Measurements from ENCODE around the gene DBNL. TPM values are rescaled to one million over a fixed set of nuclear protein-coding genes. Genes with fewer than 3 reads are reported as not detected.

Gene DBNL
- polyA plus RNA-seq, 3 donors = 58.4 to 77.5 (median 75.2) TPM

Other genes starting within 250 kb of the DBNL start
- 10 to 100 TPM; 65.3 to 88.8 (median 87.6) TPM for gene MRPS24, start 175.2 kb upstream of the DBNL start, polyA plus RNA-seq (ENCODE audit: insufficient read length in 3 of 3)
- gene URGCP, start 138.1 kb upstream of the DBNL start, polyA plus RNA-seq (ENCODE audit: insufficient read length in 3 of 3) = 10 to 100 TPM; 31.1 to 38.6 (median 34.2) TPM
- 10 to 100 TPM; 19.8 to 20.7 (median 20.6) TPM for gene UBE2D4, start 118.3 kb upstream of the DBNL start, polyA plus RNA-seq (ENCODE audit: insufficient read length in 3 of 3)
- 1 to 10 TPM in 1 of 3 donors, under 1 TPM in 2; 0.40 to 1.7 (median 0.80) TPM for gene SPDYE1, start 46.8 kb upstream of the DBNL start, polyA plus RNA-seq (ENCODE audit: insufficient read length in 3 of 3)
- 1 to 10 TPM in 2 of 3 donors, under 1 TPM in 1; 0.86 to 1.8 (median 1.7) TPM for gene PGAM2, start 20.9 kb downstream of the DBNL start, polyA plus RNA-seq (ENCODE audit: insufficient read length in 3 of 3)
- 10 to 100 TPM; 19.7 to 36.0 (median 21.2) TPM for gene POLM, start 37.8 kb downstream of the DBNL start, polyA plus RNA-seq (ENCODE audit: insufficient read length in 3 of 3)
- gene AEBP1, start 59.6 kb downstream of the DBNL start, polyA plus RNA-seq (ENCODE audit: insufficient read length in 3 of 3) = 10 to 100 TPM; 64.9 to 81.7 (median 79.6) TPM
- gene POLD2, start 78.8 kb downstream of the DBNL start, polyA plus RNA-seq (ENCODE audit: insufficient read length in 3 of 3) = 100 to 1,000 TPM; 107 to 137 (median 110) TPM
- gene MYL7, start 96.6 kb downstream of the DBNL start, polyA plus RNA-seq (ENCODE audit: insufficient read length in 3 of 3) = under 1 TPM; 0.59 to 0.77 (median 0.62) TPM
- 1 to 10 TPM; 3.0 to 4.0 (median 3.7) TPM for gene GCK, start 144.7 kb downstream of the DBNL start, polyA plus RNA-seq (ENCODE audit: insufficient read length in 3 of 3)
- 10 to 100 TPM; 75.8 to 78.0 (median 77.3) TPM for gene YKT6, start 156.3 kb downstream of the DBNL start, polyA plus RNA-seq (ENCODE audit: insufficient read length in 3 of 3)